ENCODE data around the gene EIF2S1. TPM values are rescaled to one million over a fixed set of nuclear protein-coding genes. Genes with fewer than 3 reads are reported as not detected.
"Not testable (repeated sequence)": the region's sequence is repeated elsewhere in the genome, so short reads cannot be mapped to it uniquely, and the experiment has no call there.

The EIF2S1 gene
- total RNA-seq (10 to 100 TPM; 56.8 to 61.4 TPM), polyA plus RNA-seq (10 to 100 TPM; 53.8 to 81.0 TPM)
- long read RNA-seq, donor 1, full-length matches to known transcripts, result 171 of 188 reads
- long read RNA-seq, donor 1, partial matches to known transcripts, result 7 of 188 reads
- long read RNA-seq, donor 1, other reads (novel, unspliced or antisense), result 10 of 188 reads
- long read RNA-seq, donor 2, full-length matches to known transcripts, result 26 of 29 reads
- long read RNA-seq, donor 2, partial matches to known transcripts, result 1 of 29 reads
- long read RNA-seq, donor 2, other reads (novel, unspliced or antisense), result 2 of 29 reads

DNA sequence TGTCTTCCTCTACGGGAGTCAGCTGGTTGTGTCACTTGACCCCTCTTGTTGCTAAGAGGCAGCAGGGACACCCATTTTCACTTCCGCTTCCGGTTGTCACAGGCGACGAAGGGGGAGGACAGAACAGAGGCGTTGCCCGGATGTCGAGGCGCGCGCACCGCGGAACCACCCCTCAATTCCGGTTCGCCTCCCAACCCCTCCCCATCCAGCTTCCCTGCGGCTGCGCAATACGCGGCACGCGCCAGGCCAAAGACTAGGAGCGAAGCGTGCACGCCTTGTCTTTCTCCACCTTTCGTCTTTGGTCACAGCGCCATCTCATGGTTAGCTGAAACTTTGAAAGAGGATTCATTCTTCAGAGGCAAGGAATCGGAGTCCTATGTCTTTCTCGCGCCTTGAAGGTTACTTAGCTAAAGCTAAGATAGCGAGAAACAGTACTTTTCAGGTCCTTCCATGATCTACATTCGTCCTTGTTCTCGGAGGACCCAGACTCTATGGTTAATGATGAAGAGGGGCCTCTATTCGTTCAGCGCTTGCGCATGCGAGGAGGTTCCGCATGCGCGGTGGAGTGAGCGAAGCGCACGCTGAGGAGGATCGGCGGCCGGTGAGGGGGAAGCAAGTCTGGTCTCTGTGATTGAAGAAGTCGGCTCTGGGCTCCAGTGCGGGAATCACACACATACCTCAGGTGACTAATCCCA lies at the start of gene EIF2S1, which contains the start of gene ATP6V1D:
Gene EIF2S1, plus strand, starts transcription at position 554 of the 695 bp plus-strand sequence. CDS start 4,440 bp downstream, outside the sequence.
Gene ATP6V1D, minus strand, starts transcription at position 30 of the 695 bp plus-strand sequence. CDS start 106 bp downstream, outside the sequence.
- Histone ChIP-seq H3K9me3 (ENCODE audit: control insufficient read depth, low read length) (no peaks in the 10 kb centered on the region), H3K4me1 (ENCODE audit: control insufficient read depth in 1 of 2, insufficient read depth in 2 of 2, low read length in 2 of 2) (peaks cover 0 to 5% of the 10 kb centered on the region in 2 donors), H3K27me3 (ENCODE audit: control insufficient read depth in 1 of 2, insufficient read depth in 2 of 2, low read length in 1 of 2) (no peaks in the 10 kb centered on the region), H3K4me3 (ENCODE audit: low read length in 2 of 2) (peak within 1 kb of the TSS; percentile 87 to 98), H3K36me3 (ENCODE audit: control insufficient read depth in 1 of 2, insufficient read depth in 2 of 2, low read length in 1 of 2) (no peaks in the 10 kb centered on the region), H3K27ac (ENCODE audit: low read depth in 1 of 2, low read length in 2 of 2) (peak within 1 kb of the TSS in 1 of 2 donors; percentile 78)
- 0 to 1% methylated on average over 40 to 47 of the region's 47 CpGs for WGBS, 2 donors
- DNase-seq, result peak; percentile 100
- peak; percentile 100 for ATAC-seq (ENCODE audit: low FRiP score)
- intact Hi-C loops (cut with DNase I), result loop anchor here in 1 of 2 donors (5.0 kb wide), 1 partner anchor 118 kb away; the partner anchor contains the start of gene PALS1

DNA sequence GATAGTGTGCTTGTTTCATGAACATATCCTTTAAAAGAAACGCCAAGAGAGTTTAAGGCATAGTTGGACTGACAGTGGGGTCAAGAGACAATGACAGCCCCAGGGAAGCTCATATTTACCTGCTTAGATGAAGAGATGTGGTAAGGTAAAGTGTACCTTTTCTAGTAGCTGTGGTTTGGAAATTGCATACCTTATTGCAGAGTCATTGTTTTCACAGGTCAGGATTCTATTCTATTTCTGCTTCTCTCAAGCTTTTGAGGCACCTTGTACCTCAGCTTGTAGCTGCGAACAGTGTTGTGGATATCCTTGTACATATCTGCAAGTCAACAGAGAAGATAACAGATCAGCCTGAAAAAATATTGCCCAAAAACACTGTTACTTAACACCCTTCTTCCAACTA lies 48.3 kb upstream of the EIF2S1 start:
- DNase-seq, result no peak
- no peaks in the 10 kb centered on the region for H3K9me3 ChIP-seq (ENCODE audit: control insufficient read depth, low read length)
- H3K4me1 ChIP-seq (ENCODE audit: control insufficient read depth in 1 of 2, insufficient read depth in 2 of 2, low read length in 2 of 2), result no peaks in the 10 kb centered on the region
- intact Hi-C loops (cut with DNase I), result no loop called here
- 95 to 97% methylated on average over 2 of the region's 2 CpGs for WGBS, 2 donors
- H3K27me3 ChIP-seq (ENCODE audit: control insufficient read depth in 1 of 2, insufficient read depth in 2 of 2, low read length in 1 of 2), result no peaks in the 10 kb centered on the region
- no peak overlapping the region for H3K4me3 ChIP-seq (ENCODE audit: low read length in 2 of 2)
- ATAC-seq (ENCODE audit: low FRiP score), result no peak
- no peak overlapping the region for H3K27ac ChIP-seq (ENCODE audit: low read depth in 1 of 2, low read length in 2 of 2)
- H3K36me3 ChIP-seq (ENCODE audit: control insufficient read depth in 1 of 2, insufficient read depth in 2 of 2, low read length in 1 of 2), result no peaks in the 10 kb centered on the region

DNA sequence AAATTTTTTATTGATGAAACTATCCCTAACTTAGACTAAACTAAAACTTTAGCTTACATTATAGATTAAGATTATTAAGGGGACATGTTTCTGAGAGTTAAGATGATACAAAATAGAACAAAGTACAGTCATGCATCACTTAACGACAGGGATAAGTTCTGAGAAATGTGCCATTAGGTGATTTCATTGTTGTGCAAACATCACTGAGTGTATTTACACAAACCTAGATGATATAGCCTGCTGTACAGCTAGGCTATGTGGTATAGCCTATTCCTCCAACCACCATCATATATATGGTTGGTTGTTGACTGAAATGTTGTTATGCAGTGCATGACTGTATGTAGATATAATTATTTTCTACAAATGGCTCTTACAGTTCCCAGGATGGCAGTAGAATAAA lies 47.0 kb upstream of the EIF2S1 start:
- no peak for ATAC-seq (ENCODE audit: low FRiP score)
- H3K4me1 ChIP-seq (ENCODE audit: control insufficient read depth in 1 of 2, insufficient read depth in 2 of 2, low read length in 2 of 2), result no peaks in the 10 kb centered on the region
- no peaks in the 10 kb centered on the region for H3K9me3 ChIP-seq (ENCODE audit: control insufficient read depth, low read length)
- no peaks in the 10 kb centered on the region for H3K36me3 ChIP-seq (ENCODE audit: control insufficient read depth in 1 of 2, insufficient read depth in 2 of 2, low read length in 1 of 2)
- H3K27ac ChIP-seq (ENCODE audit: low read depth in 1 of 2, low read length in 2 of 2), result no peak overlapping the region
- no peaks in the 10 kb centered on the region for H3K27me3 ChIP-seq (ENCODE audit: control insufficient read depth in 1 of 2, insufficient read depth in 2 of 2, low read length in 1 of 2)
- intact Hi-C loops (cut with DNase I), result no loop called here
- H3K4me3 ChIP-seq (ENCODE audit: low read length in 2 of 2), result no peak overlapping the region
- no peak for DNase-seq
- 80 to 95% methylated on average over 1 of the region's 1 CpG for WGBS, 2 donors

DNA sequence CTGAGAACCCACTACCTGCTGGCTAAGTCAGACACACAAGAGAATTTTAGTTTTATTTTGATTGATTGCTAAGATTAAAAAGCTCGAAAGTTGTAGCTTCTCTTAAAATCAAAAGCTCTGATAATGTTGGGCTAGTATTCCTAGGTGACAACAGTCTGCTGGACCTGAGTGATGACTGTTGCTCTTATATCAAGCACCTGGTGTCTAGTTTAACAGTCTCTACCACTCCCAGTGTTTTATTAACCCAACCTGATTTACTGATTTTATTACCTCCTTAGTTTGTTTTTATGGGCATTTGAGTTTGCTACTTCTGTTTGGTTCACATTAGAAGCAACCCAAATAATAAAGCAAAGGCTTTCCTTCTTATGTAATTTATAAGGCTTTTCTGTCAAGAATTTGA lies 42.3 kb upstream of the EIF2S1 start:
- 54 to 71% methylated on average over 1 of the region's 1 CpG for WGBS, 2 donors
- Histone ChIP-seq H3K36me3 (ENCODE audit: control insufficient read depth in 1 of 2, insufficient read depth in 2 of 2, low read length in 1 of 2) (peaks cover 2% of the 10 kb centered on the region in 2 donors), H3K27ac (ENCODE audit: low read depth in 1 of 2, low read length in 2 of 2) (no peak overlapping the region), H3K27me3 (ENCODE audit: control insufficient read depth in 1 of 2, insufficient read depth in 2 of 2, low read length in 1 of 2) (no peaks in the 10 kb centered on the region), H3K4me3 (ENCODE audit: low read length in 2 of 2) (no peak overlapping the region), H3K4me1 (ENCODE audit: control insufficient read depth in 1 of 2, insufficient read depth in 2 of 2, low read length in 2 of 2) (no peaks in the 10 kb centered on the region), H3K9me3 (ENCODE audit: control insufficient read depth, low read length) (no peaks in the 10 kb centered on the region)
- ATAC-seq (ENCODE audit: low FRiP score), result no peak
- DNase-seq, result no peak
- intact Hi-C loops (cut with DNase I), result no loop called here

DNA sequence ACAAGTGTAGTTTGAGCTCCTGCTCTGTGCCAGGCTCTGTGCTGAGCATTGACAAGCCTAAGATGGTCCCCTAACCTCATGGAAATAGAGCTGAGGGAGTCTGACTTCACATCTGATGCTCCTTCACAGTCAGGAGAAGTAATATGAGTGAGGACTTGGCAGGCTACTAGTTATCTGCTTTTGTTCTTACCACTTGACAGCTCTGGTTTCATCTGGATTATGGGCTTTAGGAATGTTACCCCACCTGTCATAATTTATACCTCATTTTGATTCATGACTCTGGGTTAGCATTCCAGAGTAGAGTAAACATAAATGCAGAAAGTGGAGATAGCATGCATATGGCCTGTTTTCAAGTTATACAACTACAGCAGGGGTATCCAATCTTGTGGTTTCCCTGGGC lies 41.0 kb upstream of the EIF2S1 start:
- intact Hi-C loops (cut with DNase I), result no loop called here
- H3K4me1 ChIP-seq (ENCODE audit: control insufficient read depth in 1 of 2, insufficient read depth in 2 of 2, low read length in 2 of 2), result no peaks in the 10 kb centered on the region
- H3K36me3 ChIP-seq (ENCODE audit: control insufficient read depth in 1 of 2, insufficient read depth in 2 of 2, low read length in 1 of 2), result peaks cover 2 to 4% of the 10 kb centered on the region in 2 donors
- ATAC-seq (ENCODE audit: low FRiP score) (no peak), DNase-seq (no peak)
- no peaks in the 10 kb centered on the region for H3K9me3 ChIP-seq (ENCODE audit: control insufficient read depth, low read length)
- H3K4me3 ChIP-seq (ENCODE audit: low read length in 2 of 2), result no peak overlapping the region
- H3K27me3 ChIP-seq (ENCODE audit: control insufficient read depth in 1 of 2, insufficient read depth in 2 of 2, low read length in 1 of 2), result no peaks in the 10 kb centered on the region
- H3K27ac ChIP-seq (ENCODE audit: low read depth in 1 of 2, low read length in 2 of 2), result no peak overlapping the region

DNA sequence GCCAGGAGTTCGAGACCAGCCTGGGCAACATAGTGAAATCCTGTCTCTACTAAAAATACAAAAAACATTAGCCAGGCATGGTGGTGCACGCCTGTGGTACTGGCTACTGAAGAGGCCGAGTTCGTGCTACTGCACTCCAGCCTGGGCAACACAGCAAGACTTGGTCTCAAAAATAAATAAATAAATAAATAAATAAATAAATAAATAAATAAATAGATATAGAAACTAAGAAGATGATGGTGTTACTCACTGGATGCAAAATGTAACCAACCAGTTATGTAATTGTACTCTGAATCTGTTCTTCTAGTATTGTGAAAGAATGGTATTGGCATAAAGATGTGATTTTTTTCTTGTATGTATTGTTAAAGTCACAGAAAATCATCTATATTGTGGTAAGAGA lies 30.5 kb upstream of the EIF2S1 start:
- ATAC-seq (ENCODE audit: low FRiP score); intact Hi-C loops (cut with DNase I); H3K9me3 ChIP-seq (ENCODE audit: control insufficient read depth, low read length); H3K4me3 ChIP-seq (ENCODE audit: low read length in 2 of 2); H3K27me3 ChIP-seq (ENCODE audit: control insufficient read depth in 1 of 2, insufficient read depth in 2 of 2, low read length in 1 of 2); DNase-seq; H3K27ac ChIP-seq (ENCODE audit: low read depth in 1 of 2, low read length in 2 of 2); H3K36me3 ChIP-seq (ENCODE audit: control insufficient read depth in 1 of 2, insufficient read depth in 2 of 2, low read length in 1 of 2); H3K4me1 ChIP-seq (ENCODE audit: control insufficient read depth in 1 of 2, insufficient read depth in 2 of 2, low read length in 2 of 2): not testable (repeated sequence)
- 98 to 99% methylated on average over 4 of the region's 4 CpGs for WGBS, 2 donors

DNA sequence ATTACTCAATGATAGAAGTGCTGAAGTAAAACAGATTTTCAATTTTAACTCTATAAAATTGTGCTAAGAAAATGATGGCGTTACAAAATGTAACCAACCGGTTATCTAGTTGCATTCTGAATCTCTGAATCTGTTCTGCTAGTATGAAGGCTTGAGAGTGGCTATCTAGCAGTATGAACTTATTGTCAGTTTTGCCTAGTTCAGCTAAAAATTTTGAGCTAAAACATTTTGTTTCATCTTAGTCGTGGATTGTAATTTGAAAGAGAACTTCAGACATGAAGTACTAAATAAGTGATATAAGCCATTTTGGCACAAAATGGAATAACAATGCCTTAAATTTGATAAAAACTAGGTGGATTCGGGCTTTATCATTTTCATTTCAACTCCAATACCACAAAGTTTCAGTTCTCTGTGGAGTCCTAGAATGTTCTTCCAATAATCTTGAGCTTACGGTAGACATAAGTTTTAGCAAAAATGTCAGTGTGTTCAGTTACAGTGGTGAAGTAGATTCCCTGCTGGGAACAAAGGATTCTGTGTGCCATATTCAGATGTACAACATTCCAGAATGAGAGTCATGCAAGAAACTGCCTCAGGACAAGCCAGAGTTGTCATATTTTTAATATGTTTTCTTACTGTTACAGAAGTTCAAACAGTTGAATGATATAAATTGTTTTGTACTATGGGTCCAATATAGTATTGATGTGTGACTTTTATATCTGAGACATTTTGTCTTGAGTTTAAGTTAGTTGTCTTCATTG lies 28.6 kb upstream of the EIF2S1 start:
- H3K27me3 ChIP-seq (ENCODE audit: control insufficient read depth in 1 of 2, insufficient read depth in 2 of 2, low read length in 1 of 2), result no peaks in the 10 kb centered on the region
- no peak overlapping the region for H3K4me3 ChIP-seq (ENCODE audit: low read length in 2 of 2)
- 86 to 89% methylated on average over 5 of the region's 5 CpGs for WGBS, 2 donors
- no peak overlapping the region for H3K27ac ChIP-seq (ENCODE audit: low read depth in 1 of 2, low read length in 2 of 2)
- ATAC-seq (ENCODE audit: low FRiP score) (no peak), DNase-seq (no peak)
- intact Hi-C loops (cut with DNase I), result no loop called here
- no peaks in the 10 kb centered on the region for H3K9me3 ChIP-seq (ENCODE audit: control insufficient read depth, low read length)
- no peaks in the 10 kb centered on the region for H3K4me1 ChIP-seq (ENCODE audit: control insufficient read depth in 1 of 2, insufficient read depth in 2 of 2, low read length in 2 of 2)
- H3K36me3 ChIP-seq (ENCODE audit: control insufficient read depth in 1 of 2, insufficient read depth in 2 of 2, low read length in 1 of 2), result peaks cover 7 to 9% of the 10 kb centered on the region in 2 donors

DNA sequence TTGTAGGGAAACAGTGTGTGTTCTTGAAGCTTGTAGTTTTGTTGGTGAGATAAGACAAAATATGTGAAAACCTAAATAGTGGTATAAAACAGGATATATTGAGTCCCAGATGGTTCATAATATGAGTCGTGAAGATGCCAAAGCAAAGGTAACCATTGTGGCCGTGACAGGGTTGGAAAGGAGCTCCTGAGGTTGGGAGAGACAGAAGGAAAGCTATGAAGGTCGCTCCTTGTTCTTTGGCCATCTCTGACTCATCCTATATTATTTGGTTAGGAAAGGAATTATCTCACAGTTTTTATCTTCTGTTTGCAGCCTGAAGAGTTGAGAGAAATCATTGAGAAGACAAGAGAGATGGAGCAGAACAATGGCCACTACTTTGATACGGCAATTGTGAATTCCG lies 27.7 kb upstream of the EIF2S1 start:
- WGBS, 2 donors, result 94 to 96% methylated on average over 5 of the region's 5 CpGs
- Histone ChIP-seq H3K36me3 (ENCODE audit: control insufficient read depth in 1 of 2, insufficient read depth in 2 of 2, low read length in 1 of 2) (peaks cover 7 to 9% of the 10 kb centered on the region in 2 donors), H3K27ac (ENCODE audit: low read depth in 1 of 2, low read length in 2 of 2) (no peak overlapping the region), H3K4me1 (ENCODE audit: control insufficient read depth in 1 of 2, insufficient read depth in 2 of 2, low read length in 2 of 2) (no peaks in the 10 kb centered on the region), H3K9me3 (ENCODE audit: control insufficient read depth, low read length) (no peaks in the 10 kb centered on the region), H3K27me3 (ENCODE audit: control insufficient read depth in 1 of 2, insufficient read depth in 2 of 2, low read length in 1 of 2) (no peaks in the 10 kb centered on the region), H3K4me3 (ENCODE audit: low read length in 2 of 2) (no peak overlapping the region)
- DNase-seq (no peak), ATAC-seq (ENCODE audit: low FRiP score) (no peak)
- intact Hi-C loops (cut with DNase I), result no loop called here
